HG03095 (cell line): Measurements from ENCODE around the gene PLEKHF1.
A peak's percentile ranks its signal among the peaks of the same experiment; 100 is the strongest.
"Not testable (repeated sequence)": the region's sequence is repeated elsewhere in the genome, so short reads cannot be mapped to it uniquely, and the experiment has no call there.

Source experiments
- ATAC-seq: cut with Tn5 transposase; IDR thresholded peaks from one replicate; pipeline ENCODE4 v1.9.1; 2021; ENCODE audit warnings: moderate library complexity; ENCODE audit not compliant: unreplicated experiment

PLEKHF1 gene

GRCh38 chr19:29665215-29665825, at the start of gene PLEKHF1:
TSS of gene PLEKHF1 (plus strand) at chr19:29665461. CDS start at chr19:29673840, 8,379 bp downstream.
- ATAC-seq, result peak; percentile 84

GRCh38 chr19:29615891-29616425, 49.3 kb upstream of the PLEKHF1 start:
- ATAC-seq, result no peak

- no peak for ATAC-seq
These were observed 48.7 kb upstream of the PLEKHF1 start for GRCh38 chr19:29616541-29616940.

GRCh38 chr19:29617366-29618266, 47.6 kb upstream of the PLEKHF1 start:
- no peak for ATAC-seq

GRCh38 chr19:29618434-29618833, 46.8 kb upstream of the PLEKHF1 start:
- ATAC-seq, result no peak

GRCh38 chr19:29618871-29619270, 46.4 kb upstream of the PLEKHF1 start:
- ATAC-seq, result no peak

- ATAC-seq, result no peak
These were observed 44.3 kb upstream of the PLEKHF1 start for GRCh38 chr19:29620931-29621351.

- no peak for ATAC-seq
These were observed 42.8 kb upstream of the PLEKHF1 start for GRCh38 chr19:29622166-29623070.

GRCh38 chr19:29623726-29624488, 41.4 kb upstream of the PLEKHF1 start:
- ATAC-seq, result no peak

GRCh38 chr19:29624489-29625185, 40.6 kb upstream of the PLEKHF1 start:
- ATAC-seq, result no peak

- ATAC-seq, result no peak
These were observed 40.0 kb upstream of the PLEKHF1 start for GRCh38 chr19:29625186-29625651.

- ATAC-seq, result no peak
These were observed 38.9 kb upstream of the PLEKHF1 start for GRCh38 chr19:29626386-29626785.

GRCh38 chr19:29626832-29627231, 38.4 kb upstream of the PLEKHF1 start:
- ATAC-seq, result not testable (repeated sequence)

- ATAC-seq, result no peak
These were observed 36.4 kb upstream of the PLEKHF1 start for GRCh38 chr19:29628661-29629385.

GRCh38 chr19:29629836-29630534, 35.3 kb upstream of the PLEKHF1 start:
- ATAC-seq, result no peak

GRCh38 chr19:29630655-29631054, 34.6 kb upstream of the PLEKHF1 start:
- no peak for ATAC-seq

- ATAC-seq, result no peak
These were observed 33.8 kb upstream of the PLEKHF1 start for GRCh38 chr19:29631450-29631849.

GRCh38 chr19:29634002-29634401, 31.3 kb upstream of the PLEKHF1 start:
- ATAC-seq, result no peak
